ENCODE results near the gene PDP2.

The PDP2 gene

GRCh38 chr16:66880288-66881013, at the start of gene PDP2:
TSS of gene PDP2 (plus strand) at chr16:66880515. CDS start at chr16:66884285, 3,770 bp downstream.
- no peak for DNase-seq

GRCh38 chr16:66832190-66832589, 48.1 kb upstream of the PDP2 start:
- DNase-seq: no peak

- no peak for DNase-seq
Measured at GRCh38 chr16:66832661-66833305, 47.5 kb upstream of the PDP2 start.

GRCh38 chr16:66834746-66835145, 45.6 kb upstream of the PDP2 start:
- DNase-seq: no peak

GRCh38 chr16:66840883-66841282, 39.4 kb upstream of the PDP2 start:
- DNase-seq: no peak

- DNase-seq: no peak
Measured at GRCh38 chr16:66841366-66841765, 38.9 kb upstream of the PDP2 start.

- DNase-seq: no peak
Measured at GRCh38 chr16:66842765-66843164, 37.5 kb upstream of the PDP2 start.

- no peak for DNase-seq
Measured at GRCh38 chr16:66843191-66843590, 37.1 kb upstream of the PDP2 start.

GRCh38 chr16:66844009-66844341, 36.3 kb upstream of the PDP2 start:
- DNase-seq: no peak

- no peak for DNase-seq
Measured at GRCh38 chr16:66844342-66845079, 35.8 kb upstream of the PDP2 start, which contains the start of gene CA7. TSS of gene CA7 (plus strand) at chr16:66844414. CDS start at chr16:66844488, 74 bp downstream.

GRCh38 chr16:66845080-66845410, 35.3 kb upstream of the PDP2 start:
- no peak for DNase-seq

GRCh38 chr16:66845791-66846221, 34.5 kb upstream of the PDP2 start:
- no peak for DNase-seq

- no peak for DNase-seq
Measured at GRCh38 chr16:66846266-66846665, 34.0 kb upstream of the PDP2 start.

GRCh38 chr16:66846831-66847230, 33.5 kb upstream of the PDP2 start:
- no peak for DNase-seq

- DNase-seq: no peak
Measured at GRCh38 chr16:66847533-66848067, 32.7 kb upstream of the PDP2 start.

GRCh38 chr16:66848172-66848571, 32.1 kb upstream of the PDP2 start:
- no peak for DNase-seq

- DNase-seq: no peak
Measured at GRCh38 chr16:66849021-66849420, 31.3 kb upstream of the PDP2 start.

- no peak for DNase-seq
Measured at GRCh38 chr16:66849549-66849948, 30.8 kb upstream of the PDP2 start.

GRCh38 chr16:66850115-66850815, 30.1 kb upstream of the PDP2 start:
- DNase-seq: no peak

GRCh38 chr16:66851166-66851964, 28.9 kb upstream of the PDP2 start:
- no peak for DNase-seq

- no peak for DNase-seq
Measured at GRCh38 chr16:66853261-66854139, 26.8 kb upstream of the PDP2 start.

Measured in SIG-M5 (cell line).